OCI-M2 (cell line): ENCODE results near the gene S100A14.

Experiments
- DNase-seq: peaks from one replicate; lab custom pipeline; 2025; ENCODE audit not compliant: unreplicated experiment; lab: John Stamatoyannopoulos, UW

Gene S100A14

GRCh38 chr1:153566414-153567371 lies 49.4 kb downstream of the S100A14 start:
- peak; percentile 68 for DNase-seq

DNA sequence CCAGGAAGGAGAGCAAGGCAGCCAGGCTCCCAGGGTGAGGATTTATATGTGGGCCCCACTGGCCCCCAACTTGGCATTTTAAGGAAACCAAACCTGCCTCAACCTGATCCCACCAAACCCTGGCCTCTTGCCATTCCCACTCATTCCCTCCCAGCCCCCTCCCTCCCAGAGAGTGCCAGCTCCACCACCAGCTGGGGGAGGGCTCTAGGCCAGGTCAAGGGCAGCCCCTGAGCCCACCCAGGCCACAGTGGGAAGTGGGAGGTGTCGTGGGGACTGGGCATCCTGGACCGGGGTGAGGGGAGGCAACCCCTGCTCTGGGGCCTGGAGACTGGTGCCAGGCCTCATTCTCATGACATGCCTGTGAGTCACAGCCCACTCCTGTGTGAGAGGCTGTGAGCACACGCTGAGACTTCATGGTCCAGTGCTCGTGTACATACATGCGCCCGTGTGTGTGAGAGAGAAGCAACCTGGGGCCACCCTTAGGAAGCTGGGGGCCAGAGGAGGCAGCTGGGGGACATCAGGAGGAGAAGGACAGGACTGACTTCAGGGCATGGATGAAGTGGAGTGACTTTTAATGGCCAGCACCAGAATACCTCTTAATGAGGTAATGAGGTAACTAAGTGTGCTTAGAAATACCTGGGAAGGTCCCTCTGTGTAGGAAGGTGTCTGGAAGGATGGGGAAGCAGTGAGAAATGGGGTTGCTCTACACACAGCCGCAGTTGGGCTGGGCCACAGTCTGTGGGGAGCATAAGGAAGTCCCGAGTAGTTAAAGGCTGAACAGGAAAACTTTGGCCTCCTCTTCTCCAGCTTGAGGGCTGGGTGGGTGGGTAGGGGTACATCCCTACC lies 50.4 kb downstream of the S100A14 start, which contains the start of gene S100A2:
Gene S100A2 (minus strand): TSS at position 316 of the 846 bp plus-strand sequence. CDS start 1,967 bp downstream, outside the sequence.
- no peak for DNase-seq
